K562 (cell line): Measurements from ENCODE around the gene ICAM1. TPM values are rescaled to one million over a fixed set of nuclear protein-coding genes. Genes with fewer than 3 reads are reported as not detected.

Experiments
- DPF2 ChIP-seq: fragments of 450-650 bp; IDR thresholded peaks from 2 replicates; pipeline ENCODE4 v1.6.1; 2016
- ELF4 ChIP-seq: fragments of 450-650 bp; formaldehyde crosslinking; IDR thresholded peaks from 2 replicates; pipeline ENCODE4 v1.4.0; 2022; ENCODE audit warnings: missing genetic modification characterization
- ESRRB ChIP-seq: fragments of 250-450 bp; sonication (Bioruptor Pico); IDR thresholded peaks from 2 replicates; pipeline ENCODE4 v1.5.0; 2020; ENCODE audit warnings: mild to moderate bottlenecking, moderate library complexity, borderline replicate concordance
- FOXP1 ChIP-seq: sonication (generic); formaldehyde crosslinking; IDR thresholded peaks from 2 replicates; pipeline ENCODE4 v1.8.0; 2022; ENCODE audit warnings: mild to moderate bottlenecking, missing genetic modification reagents
- KDM2B ChIP-seq: fragments of 250-450 bp; sonication (Bioruptor Pico); IDR thresholded peaks from 2 replicates; pipeline ENCODE4 v1.8.0; 2021; ENCODE audit warnings: mild to moderate bottlenecking, moderate library complexity
- LARP7 ChIP-seq: fragments of 450-650 bp; IDR thresholded peaks from 2 replicates; pipeline ENCODE4 v1.6.1; 2016
- MED1 ChIP-seq: sonication (generic); formaldehyde crosslinking; IDR thresholded peaks from 2 replicates; pipeline ENCODE4 v1.8.1; 2023; ENCODE audit warnings: missing genetic modification reagents, borderline replicate concordance
- OTX1 ChIP-seq: fragments of 450-650 bp; formaldehyde crosslinking; IDR thresholded peaks from 2 replicates; pipeline ENCODE4 v1.4.0; 2022; ENCODE audit warnings: mild to moderate bottlenecking
- RBM15 ChIP-seq: fragments of 200-400 bp; formaldehyde crosslinking; IDR thresholded peaks from 2 replicates; pipeline ENCODE4 v1.6.1; 2018; ENCODE audit warnings: mild to moderate bottlenecking, low read length, moderate library complexity; ENCODE audit not compliant: insufficient read depth
- SRF ChIP-seq, 2 experiments: fragments of 250-450, 450-650 bp in 1 of 2; sonication (Bioruptor Pico) in 1 of 2; sonication (generic) in 1 of 2; formaldehyde crosslinking; IDR thresholded peaks; 2 replicates each; pipeline versions ENCODE4 v1.5.0 to v1.5.1; 2020 to 2022; ENCODE audit warnings: mild to moderate bottlenecking in 1 of 2, missing genetic modification reagents in 1 of 2
- TBP ChIP-seq: optimal IDR thresholded peaks from 2 replicates; pipeline ENCODE3; 2011; ENCODE audit warnings: low read depth, low read length, improper control_type of control experiment
- TFE3 ChIP-seq: fragments of 450-650 bp; formaldehyde crosslinking; IDR thresholded peaks from 2 replicates; pipeline ENCODE4 v1.4.0; 2020; ENCODE audit warnings: mild to moderate bottlenecking, mixed read lengths
- TRIM25 ChIP-seq: fragments of 450-650 bp; IDR thresholded peaks from 2 replicates; pipeline ENCODE4 v1.7.0; 2016; ENCODE audit warnings: borderline replicate concordance
- XRCC4 ChIP-seq: IDR thresholded peaks from one replicate; pipeline ENCODE4 v1.6.1; 2011; ENCODE audit not compliant: insufficient read depth, insufficient read length; ENCODE audit errors: extremely low read depth
- ZNF740 ChIP-seq, 3 experiments: fragments of 200-800 bp in 1 of 3; sonication (Bioruptor generic) in 1 of 3; sonication (generic) in 1 of 3; formaldehyde crosslinking in 1 of 3; IDR thresholded peaks; 2 replicates each; pipeline versions ENCODE4 v1.6.1 to v1.8.0; 2016 to 2022; ENCODE audit warnings: mild to moderate bottlenecking in 2 of 3, missing compliant biosample characterization in 2 of 3, missing genetic modification characterization in 2 of 3, missing genetic modification reagents in 1 of 3
- polyA plus RNA-seq, 8 experiments: library from polyadenylated mRNA; depleted of rRNA in 4 of 8; stranded (reverse) in 5 of 8; unstranded in 3 of 8; fragments of >200 nt; fragmentation: Nextera tagmentation in 2 of 8; fragmentation: Illumina TruSeq in 1 of 8; extraction: Ambion mirVana in 2 of 8; extraction: Trizol in 1 of 8; gene quantifications; 2 replicates each; pipeline versions ENCODE4 v1.2.1 to v1.2.3, GENCODE V29; 2011 to 2014; ENCODE audit warnings: inconsistent platforms in 1 of 8, missing spikeins in 1 of 8
- total RNA-seq, 7 experiments: library from RNA; depleted of rRNA in 6 of 7; stranded (reverse); fragments of >200 nt in 6 of 7; fragmentation: Illumina TruSeq in 2 of 7; extraction: Trizol in 2 of 7; gene quantifications; 2 replicates each; pipeline versions ENCODE4 v1.2.1 to v1.2.3, GENCODE V29; 2011 to 2021; ENCODE audit warnings: low replicate concordance in 1 of 7

The ICAM1 gene
- total and polyA plus RNA-seq, 9 of the 15 experiments (the other 6 are each of a cell fraction or from before 2014, with no cell fraction given), result 2.3 to 24.4 (median 13.4) TPM

- 0 out of 2 replicates have a peak, but pooled peaks have one; percentile 63 for TF ChIP-seq ELF4 (CRISPR knock-in tag)
- no peak for TF ChIP-seq TRIM25
- peak; percentile 42; the same call in 1 of the 2 replicates for TF ChIP-seq OTX1 (CRISPR knock-in tag)
- peak; percentile 100 for TF ChIP-seq ZNF740 (CRISPR knock-in tag; IDR thresholded peaks at IDR 0.05)
- TF ChIP-seq ZNF740 (tag; IDR thresholded peaks at IDR 0.05), result peak in 1 of 2 experiments; percentile 97; a peak in 2 of 4 replicates
- no peak for TF ChIP-seq ESRRB (CRISPR knock-in tag)
- peak; percentile 52; the same call in 1 of the 2 replicates for TF ChIP-seq FOXP1 (CRISPR knock-in tag)
- TF ChIP-seq LARP7, result 0 out of 2 replicates have a peak, but pooled peaks have one; percentile 10
- TF ChIP-seq XRCC4, result no peak
- TF ChIP-seq RBM15, result no peak
- TF ChIP-seq TFE3 (CRISPR knock-in tag), result no peak
- TF ChIP-seq KDM2B, result no peak
- TF ChIP-seq DPF2, result peak; percentile 40; the same call in 1 of the 2 replicates
- TF ChIP-seq TBP, result peak; percentile 94
- 0 out of 2 replicates have a peak, but pooled peaks have one; percentile 78 for TF ChIP-seq MED1 (CRISPR knock-in tag)
- 0 out of 4 replicates have a peak, but pooled peaks of 1 of the 2 experiments have one; percentile 16 for TF ChIP-seq SRF (CRISPR knock-in tag; IDR thresholded peaks at IDR 0.05)
Observed at GRCh38 chr19:10332965-10333757, 62.2 kb downstream of the ICAM1 start, which contains the start of gene RAVER1 (continued).
